ENCODE data around the gene ELOVL6. TPM values are rescaled to one million over a fixed set of nuclear protein-coding genes. Genes with fewer than 3 reads are reported as not detected.

Gene ELOVL6
- total and polyA plus RNA-seq, 3 experiments from 2014 or later: 3.9 to 5.5 (median 4.3) TPM

- H3K27ac Mint-ChIP-seq: peak overlapping the region in 1 of 8 donors; percentile 86
- H3K36me3 Mint-ChIP-seq: peaks cover 0 to 3% (median 0%) of the 10 kb centered on the region in 3 donors
- CTCF ChIA-PET: no interaction called here
- H3K27me3 Mint-ChIP-seq: peaks cover 0 to 2% of the 10 kb centered on the region in 2 donors
- no peaks in the 10 kb centered on the region for H3K9me3 Mint-ChIP-seq
- no peak overlapping the region for H3K4me3 ChIP-seq (ENCODE audit: low read length)
- no peak overlapping the region for H3K27ac ChIP-seq (ENCODE audit: low read depth, low read length)
- POLR2A ChIA-PET: no interaction called here
- H3K4me1 ChIP-seq (ENCODE audit: insufficient read depth, low read length): no peaks in the 10 kb centered on the region
- peaks cover 7 to 9% (median 9%) of the 10 kb centered on the region in 3 donors for H3K4me1 Mint-ChIP-seq
- H3K4me3 Mint-ChIP-seq: peak overlapping the region in 1 of 7 donors; percentile 20
- H3K36me3 ChIP-seq (ENCODE audit: insufficient read depth, low read length): no peaks in the 10 kb centered on the region
- DNase-seq: no peak
- H3K9me3 ChIP-seq (ENCODE audit: low read length): no peaks in the 10 kb centered on the region
- H3K27me3 ChIP-seq (ENCODE audit: insufficient read depth, low read length, poor library complexity, severe bottlenecking): no peaks in the 10 kb centered on the region
These were observed 79.1 kb downstream of the ELOVL6 start for GRCh38 chr4:110119337-110119736.

GRCh38 chr4:110112056-110112455 lies 86.4 kb downstream of the ELOVL6 start:
- no peak overlapping the region for H3K27ac Mint-ChIP-seq
- peaks cover 0 to 5% (median 0%) of the 10 kb centered on the region in 3 donors for H3K4me1 Mint-ChIP-seq
- CTCF ChIA-PET: no interaction called here
- H3K27me3 Mint-ChIP-seq: no peaks in the 10 kb centered on the region
- peaks cover 0 to 2% (median 0%) of the 10 kb centered on the region in 3 donors for H3K36me3 Mint-ChIP-seq
- POLR2A ChIA-PET: no interaction called here
- H3K9me3 Mint-ChIP-seq: no peaks in the 10 kb centered on the region
- H3K4me3 ChIP-seq (ENCODE audit: low read length): no peak overlapping the region
- no peaks in the 10 kb centered on the region for H3K4me1 ChIP-seq (ENCODE audit: insufficient read depth, low read length)
- no peaks in the 10 kb centered on the region for H3K36me3 ChIP-seq (ENCODE audit: insufficient read depth, low read length)
- no peak overlapping the region for H3K4me3 Mint-ChIP-seq
- H3K27ac ChIP-seq (ENCODE audit: low read depth, low read length): no peak overlapping the region
- no peak for DNase-seq
- H3K27me3 ChIP-seq (ENCODE audit: insufficient read depth, low read length, poor library complexity, severe bottlenecking): no peaks in the 10 kb centered on the region
- no peaks in the 10 kb centered on the region for H3K9me3 ChIP-seq (ENCODE audit: low read length)

DNA sequence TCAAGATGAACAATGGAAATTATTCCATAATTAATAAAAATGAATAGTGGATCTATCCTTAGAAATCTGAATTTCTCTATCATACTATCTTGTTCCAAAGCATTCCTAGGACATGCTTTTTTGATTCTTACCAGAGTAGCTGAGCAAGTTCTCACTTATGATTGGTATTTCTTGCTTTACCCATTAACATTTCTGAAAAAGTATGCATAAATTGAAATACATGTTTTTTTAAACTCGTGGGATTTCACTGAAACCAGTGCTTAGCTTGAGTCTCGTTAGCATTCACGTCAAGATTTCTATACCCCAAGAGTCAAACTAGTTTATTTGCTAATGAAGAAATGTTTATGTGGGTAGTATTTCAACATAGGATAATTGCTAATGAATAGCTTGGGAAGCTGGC lies 89.0 kb downstream of the ELOVL6 start:
- Mint-ChIP-seq H3K4me1 (peaks cover 0 to 6% (median 0%) of the 10 kb centered on the region in 3 donors), H3K36me3 (peaks cover 0 to 2% (median 0%) of the 10 kb centered on the region in 3 donors), H3K27ac (no peak overlapping the region), H3K4me3 (no peak overlapping the region), H3K27me3 (no peaks in the 10 kb centered on the region), H3K9me3 (no peaks in the 10 kb centered on the region)
- H3K27me3 ChIP-seq (ENCODE audit: insufficient read depth, low read length, poor library complexity, severe bottlenecking): no peaks in the 10 kb centered on the region
- no peak for DNase-seq
- H3K4me3 ChIP-seq (ENCODE audit: low read length): no peak overlapping the region
- H3K4me1 ChIP-seq (ENCODE audit: insufficient read depth, low read length): no peaks in the 10 kb centered on the region
- ChIA-PET POLR2A (no interaction called here), CTCF (no interaction called here)
- no peak overlapping the region for H3K27ac ChIP-seq (ENCODE audit: low read depth, low read length)
- no peaks in the 10 kb centered on the region for H3K36me3 ChIP-seq (ENCODE audit: insufficient read depth, low read length)
- H3K9me3 ChIP-seq (ENCODE audit: low read length): no peaks in the 10 kb centered on the region

DNA sequence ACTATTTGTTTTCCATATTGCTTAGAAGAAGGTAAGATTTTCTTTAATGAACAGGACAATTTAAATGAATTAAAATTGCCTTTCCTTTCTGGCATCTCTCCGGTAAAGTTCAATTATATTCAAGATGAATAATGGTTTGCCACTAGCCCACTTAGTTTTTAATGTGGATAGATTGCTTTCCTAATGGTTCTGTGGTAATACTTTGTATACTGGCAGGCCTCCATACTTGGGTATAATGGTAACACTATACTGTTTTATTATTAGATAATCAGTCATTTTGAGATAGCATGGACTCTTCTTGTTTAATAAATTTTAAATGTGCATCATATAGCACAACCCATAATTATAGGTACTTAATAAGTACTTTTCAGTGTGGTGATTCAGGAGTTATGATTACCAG lies 89.5 kb downstream of the ELOVL6 start:
- POLR2A ChIA-PET: no interaction called here
- Mint-ChIP-seq H3K4me3 (no peak overlapping the region), H3K36me3 (peaks cover 0 to 2% (median 0%) of the 10 kb centered on the region in 3 donors), H3K9me3 (no peaks in the 10 kb centered on the region), H3K27me3 (no peaks in the 10 kb centered on the region), H3K27ac (no peak overlapping the region), H3K4me1 (peaks cover 0 to 6% (median 0%) of the 10 kb centered on the region in 3 donors)
- Histone ChIP-seq H3K27ac (ENCODE audit: low read depth, low read length) (no peak overlapping the region), H3K9me3 (ENCODE audit: low read length) (no peaks in the 10 kb centered on the region), H3K4me3 (ENCODE audit: low read length) (no peak overlapping the region), H3K36me3 (ENCODE audit: insufficient read depth, low read length) (no peaks in the 10 kb centered on the region), H3K4me1 (ENCODE audit: insufficient read depth, low read length) (no peaks in the 10 kb centered on the region), H3K27me3 (ENCODE audit: insufficient read depth, low read length, poor library complexity, severe bottlenecking) (no peaks in the 10 kb centered on the region)
- CTCF ChIA-PET: no interaction called here
- DNase-seq: no peak

DNA sequence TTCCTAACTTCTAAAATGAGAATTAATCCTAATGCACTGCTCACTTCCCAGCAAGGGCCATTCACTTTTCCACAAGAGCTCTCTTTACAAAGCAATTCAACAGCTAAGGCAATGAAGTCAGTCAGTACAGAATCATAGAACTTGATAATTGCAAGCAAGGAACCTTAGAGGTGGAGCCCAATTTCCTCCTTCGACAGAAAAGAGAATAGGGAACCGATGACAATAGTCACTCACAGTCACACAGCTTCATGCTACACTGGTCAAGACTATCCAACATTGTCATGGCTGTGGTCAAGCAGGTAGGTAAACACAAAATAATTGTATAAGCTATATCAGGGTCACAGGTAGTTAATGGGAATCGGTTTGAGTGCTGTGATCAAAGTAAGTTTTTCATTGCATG lies 90.0 kb downstream of the ELOVL6 start:
- Mint-ChIP-seq H3K36me3 (peaks cover 0 to 2% (median 0%) of the 10 kb centered on the region in 3 donors), H3K4me1 (peaks cover 0 to 6% (median 0%) of the 10 kb centered on the region in 3 donors), H3K27ac (no peak overlapping the region), H3K4me3 (no peak overlapping the region), H3K9me3 (no peaks in the 10 kb centered on the region), H3K27me3 (no peaks in the 10 kb centered on the region)
- Histone ChIP-seq H3K36me3 (ENCODE audit: insufficient read depth, low read length) (no peaks in the 10 kb centered on the region), H3K9me3 (ENCODE audit: low read length) (no peaks in the 10 kb centered on the region), H3K27me3 (ENCODE audit: insufficient read depth, low read length, poor library complexity, severe bottlenecking) (no peaks in the 10 kb centered on the region), H3K4me3 (ENCODE audit: low read length) (no peak overlapping the region), H3K27ac (ENCODE audit: low read depth, low read length) (no peak overlapping the region), H3K4me1 (ENCODE audit: insufficient read depth, low read length) (no peaks in the 10 kb centered on the region)
- ChIA-PET CTCF (no interaction called here), POLR2A (no interaction called here)
- no peak for DNase-seq

- H3K9me3 ChIP-seq (ENCODE audit: low read length): no peaks in the 10 kb centered on the region
- H3K36me3 Mint-ChIP-seq: peaks cover 0 to 3% (median 2%) of the 10 kb centered on the region in 3 donors
- peak overlapping the region; percentile 4 for H3K27ac ChIP-seq (ENCODE audit: low read depth, low read length)
- DNase-seq: no peak
- H3K4me1 Mint-ChIP-seq: peaks cover 0 to 6% (median 0%) of the 10 kb centered on the region in 3 donors
- no peak overlapping the region for H3K27ac Mint-ChIP-seq
- H3K4me1 ChIP-seq (ENCODE audit: insufficient read depth, low read length): no peaks in the 10 kb centered on the region
- POLR2A ChIA-PET: no interaction called here
- H3K27me3 ChIP-seq (ENCODE audit: insufficient read depth, low read length, poor library complexity, severe bottlenecking): no peaks in the 10 kb centered on the region
- no peaks in the 10 kb centered on the region for H3K27me3 Mint-ChIP-seq
- H3K4me3 Mint-ChIP-seq: no peak overlapping the region
- CTCF ChIA-PET: no interaction called here
- no peak overlapping the region for H3K4me3 ChIP-seq (ENCODE audit: low read length)
- no peaks in the 10 kb centered on the region for H3K9me3 Mint-ChIP-seq
- H3K36me3 ChIP-seq (ENCODE audit: insufficient read depth, low read length): no peaks in the 10 kb centered on the region
These were observed 90.5 kb downstream of the ELOVL6 start for GRCh38 chr4:110107866-110108265.

DNA sequence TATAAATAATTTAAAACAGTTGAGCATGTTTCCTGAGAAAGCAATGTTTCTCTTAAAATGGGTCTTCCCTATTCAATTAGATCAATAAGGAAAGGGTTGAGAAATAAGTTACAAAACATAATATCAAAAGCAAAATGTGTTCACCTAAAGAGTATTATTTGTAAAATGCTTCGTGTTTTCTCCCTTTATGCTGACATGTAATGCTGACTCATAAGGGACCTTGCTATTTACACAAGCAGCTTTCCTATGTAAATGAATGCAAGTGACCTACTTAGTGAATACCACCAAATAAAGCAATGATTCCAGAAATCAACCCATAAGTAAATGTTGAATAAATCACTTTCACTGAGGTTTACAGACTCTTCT lies 91.5 kb downstream of the ELOVL6 start:
- DNase-seq: no peak
- peak overlapping the region in 1 of 8 donors; percentile 36 for H3K27ac Mint-ChIP-seq
- Histone ChIP-seq H3K36me3 (ENCODE audit: insufficient read depth, low read length) (no peaks in the 10 kb centered on the region), H3K4me3 (ENCODE audit: low read length) (no peak overlapping the region), H3K9me3 (ENCODE audit: low read length) (no peaks in the 10 kb centered on the region), H3K27me3 (ENCODE audit: insufficient read depth, low read length, poor library complexity, severe bottlenecking) (no peaks in the 10 kb centered on the region), H3K27ac (ENCODE audit: low read depth, low read length) (peak overlapping the region; percentile 0), H3K4me1 (ENCODE audit: insufficient read depth, low read length) (no peaks in the 10 kb centered on the region)
- peaks cover 0 to 8% (median 2%) of the 10 kb centered on the region in 3 donors for H3K36me3 Mint-ChIP-seq
- CTCF ChIA-PET: no interaction called here
- no peaks in the 10 kb centered on the region for H3K27me3 Mint-ChIP-seq
- no peak overlapping the region for H3K4me3 Mint-ChIP-seq
- peaks cover 0 to 6% (median 0%) of the 10 kb centered on the region in 3 donors for H3K4me1 Mint-ChIP-seq
- no peaks in the 10 kb centered on the region for H3K9me3 Mint-ChIP-seq
- POLR2A ChIA-PET: no interaction called here

DNA sequence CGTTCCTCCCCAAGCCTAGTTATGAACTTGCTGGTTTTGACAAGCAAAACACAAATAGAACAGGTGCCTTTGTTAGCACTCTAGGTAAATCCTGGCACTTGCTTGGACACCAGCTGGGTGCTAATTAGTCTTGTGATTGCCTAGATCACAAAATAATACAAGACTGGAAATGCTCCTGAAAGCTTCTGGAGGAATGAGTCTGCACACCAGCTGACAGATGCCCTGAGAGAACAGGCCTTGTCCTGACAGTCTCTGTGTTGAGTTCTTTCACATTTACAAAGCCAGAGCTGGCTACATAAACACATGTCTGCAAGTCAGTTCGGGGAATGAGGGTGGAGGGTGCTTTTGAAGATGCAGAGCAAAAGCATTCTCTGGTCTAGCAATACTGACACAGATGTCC lies 93.8 kb downstream of the ELOVL6 start:
- Mint-ChIP-seq H3K9me3 (no peaks in the 10 kb centered on the region), H3K4me1 (peaks cover 0 to 6% (median under 1%) of the 10 kb centered on the region in 3 donors), H3K36me3 (peaks cover 0 to 8% (median 0%) of the 10 kb centered on the region in 3 donors), H3K27me3 (no peaks in the 10 kb centered on the region), H3K4me3 (no peak overlapping the region), H3K27ac (no peak overlapping the region)
- Histone ChIP-seq H3K27ac (ENCODE audit: low read depth, low read length) (no peak overlapping the region), H3K4me1 (ENCODE audit: insufficient read depth, low read length) (no peaks in the 10 kb centered on the region), H3K4me3 (ENCODE audit: low read length) (no peak overlapping the region), H3K9me3 (ENCODE audit: low read length) (no peaks in the 10 kb centered on the region), H3K27me3 (ENCODE audit: insufficient read depth, low read length, poor library complexity, severe bottlenecking) (no peaks in the 10 kb centered on the region), H3K36me3 (ENCODE audit: insufficient read depth, low read length) (no peaks in the 10 kb centered on the region)
- ChIA-PET CTCF (no interaction called here), POLR2A (no interaction called here)
- DNase-seq: no peak

DNA sequence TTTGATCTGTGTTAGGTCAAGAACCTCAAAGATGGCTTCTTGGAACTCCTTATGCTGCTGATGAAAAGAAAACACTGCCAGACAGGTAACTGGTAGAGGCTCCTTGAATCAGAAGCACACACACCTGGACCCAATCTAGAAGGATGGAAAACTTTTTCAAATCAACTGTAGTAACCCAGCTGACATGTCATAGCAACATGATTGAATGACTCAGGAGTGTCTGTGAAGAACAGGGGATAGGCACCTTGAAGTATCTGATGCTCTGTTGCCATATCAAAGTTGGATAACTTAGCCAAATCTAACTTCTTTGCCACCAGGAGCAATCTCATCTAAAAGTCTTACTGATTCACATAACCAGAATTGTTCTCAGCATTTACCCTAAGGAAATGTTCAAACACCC lies 98.8 kb downstream of the ELOVL6 start:
- Histone ChIP-seq H3K36me3 (ENCODE audit: insufficient read depth, low read length) (no peaks in the 10 kb centered on the region), H3K4me1 (ENCODE audit: insufficient read depth, low read length) (no peaks in the 10 kb centered on the region), H3K9me3 (ENCODE audit: low read length) (no peaks in the 10 kb centered on the region), H3K4me3 (ENCODE audit: low read length) (no peak overlapping the region), H3K27ac (ENCODE audit: low read depth, low read length) (no peak overlapping the region), H3K27me3 (ENCODE audit: insufficient read depth, low read length, poor library complexity, severe bottlenecking) (no peaks in the 10 kb centered on the region)
- CTCF ChIA-PET: no interaction called here
- POLR2A ChIA-PET: no interaction called here
- no peaks in the 10 kb centered on the region for H3K27me3 Mint-ChIP-seq
- H3K4me3 Mint-ChIP-seq: no peak overlapping the region
- H3K9me3 Mint-ChIP-seq: no peaks in the 10 kb centered on the region
- H3K27ac Mint-ChIP-seq: no peak overlapping the region
- H3K36me3 Mint-ChIP-seq: peaks cover 0 to 14% (median 2%) of the 10 kb centered on the region in 3 donors
- DNase-seq: no peak
- peaks cover 0 to 8% (median 2%) of the 10 kb centered on the region in 3 donors for H3K4me1 Mint-ChIP-seq
